Ishikawa (cell line): ENCODE measurements around the gene HNRNPA2B1.

Source experiments
- EP300 ChIP-seq: IDR thresholded peaks from 2 replicates; pipeline ENCODE4 v1.6.1; 2012; ENCODE audit warnings: borderline replicate concordance
- FOXM1 ChIP-seq: IDR thresholded peaks from 2 replicates; pipeline ENCODE4 v1.6.1; 2012; ENCODE audit warnings: low read depth, borderline replicate concordance
- MAX ChIP-seq: IDR thresholded peaks from 2 replicates; pipeline ENCODE4 v1.6.1; 2012
- TAF1 ChIP-seq: IDR thresholded peaks from 2 replicates; pipeline ENCODE4 v1.6.1; 2012; ENCODE audit warnings: low read depth, mild to moderate bottlenecking
- TCF12 ChIP-seq: IDR thresholded peaks from 2 replicates; pipeline ENCODE4 v1.6.1; 2012; ENCODE audit warnings: low read depth
- TEAD4 ChIP-seq: IDR thresholded peaks from 2 replicates; pipeline ENCODE4 v1.6.1; 2012
- YY1 ChIP-seq: IDR thresholded peaks from 2 replicates; pipeline ENCODE4 v1.6.1; 2012; ENCODE audit warnings: low read depth
- ZBTB7A ChIP-seq: IDR thresholded peaks from 2 replicates; pipeline ENCODE4 v1.6.1; 2012; ENCODE audit warnings: low read depth
- TF ChIP-seq, protein P1 (sequence below): IDR thresholded peaks from 2 replicates; pipeline ENCODE4 v1.6.1; 2012
- TF ChIP-seq, protein P2 (sequence below): IDR thresholded peaks from 2 replicates; pipeline ENCODE4 v1.6.1; 2012; ENCODE audit warnings: low read depth, mild to moderate bottlenecking

- TF ChIP-seq, protein P1, sequence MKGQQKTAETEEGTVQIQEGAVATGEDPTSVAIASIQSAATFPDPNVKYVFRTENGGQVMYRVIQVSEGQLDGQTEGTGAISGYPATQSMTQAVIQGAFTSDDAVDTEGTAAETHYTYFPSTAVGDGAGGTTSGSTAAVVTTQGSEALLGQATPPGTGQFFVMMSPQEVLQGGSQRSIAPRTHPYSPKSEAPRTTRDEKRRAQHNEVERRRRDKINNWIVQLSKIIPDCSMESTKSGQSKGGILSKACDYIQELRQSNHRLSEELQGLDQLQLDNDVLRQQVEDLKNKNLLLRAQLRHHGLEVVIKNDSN, result no peak
- TF ChIP-seq MAX (no peak), TCF12 (no peak), FOXM1 (no peak), EP300 (no peak), ZBTB7A (no peak), TEAD4 (no peak), YY1 (no peak), TAF1 (no peak)
- TF ChIP-seq, protein P2, sequence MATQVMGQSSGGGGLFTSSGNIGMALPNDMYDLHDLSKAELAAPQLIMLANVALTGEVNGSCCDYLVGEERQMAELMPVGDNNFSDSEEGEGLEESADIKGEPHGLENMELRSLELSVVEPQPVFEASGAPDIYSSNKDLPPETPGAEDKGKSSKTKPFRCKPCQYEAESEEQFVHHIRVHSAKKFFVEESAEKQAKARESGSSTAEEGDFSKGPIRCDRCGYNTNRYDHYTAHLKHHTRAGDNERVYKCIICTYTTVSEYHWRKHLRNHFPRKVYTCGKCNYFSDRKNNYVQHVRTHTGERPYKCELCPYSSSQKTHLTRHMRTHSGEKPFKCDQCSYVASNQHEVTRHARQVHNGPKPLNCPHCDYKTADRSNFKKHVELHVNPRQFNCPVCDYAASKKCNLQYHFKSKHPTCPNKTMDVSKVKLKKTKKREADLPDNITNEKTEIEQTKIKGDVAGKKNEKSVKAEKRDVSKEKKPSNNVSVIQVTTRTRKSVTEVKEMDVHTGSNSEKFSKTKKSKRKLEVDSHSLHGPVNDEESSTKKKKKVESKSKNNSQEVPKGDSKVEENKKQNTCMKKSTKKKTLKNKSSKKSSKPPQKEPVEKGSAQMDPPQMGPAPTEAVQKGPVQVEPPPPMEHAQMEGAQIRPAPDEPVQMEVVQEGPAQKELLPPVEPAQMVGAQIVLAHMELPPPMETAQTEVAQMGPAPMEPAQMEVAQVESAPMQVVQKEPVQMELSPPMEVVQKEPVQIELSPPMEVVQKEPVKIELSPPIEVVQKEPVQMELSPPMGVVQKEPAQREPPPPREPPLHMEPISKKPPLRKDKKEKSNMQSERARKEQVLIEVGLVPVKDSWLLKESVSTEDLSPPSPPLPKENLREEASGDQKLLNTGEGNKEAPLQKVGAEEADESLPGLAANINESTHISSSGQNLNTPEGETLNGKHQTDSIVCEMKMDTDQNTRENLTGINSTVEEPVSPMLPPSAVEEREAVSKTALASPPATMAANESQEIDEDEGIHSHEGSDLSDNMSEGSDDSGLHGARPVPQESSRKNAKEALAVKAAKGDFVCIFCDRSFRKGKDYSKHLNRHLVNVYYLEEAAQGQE, result no peak
Measured at GRCh38 chr7:26224359-26224758, 23.8 kb upstream of the HNRNPA2B1 start.
